ENCODE measurements around the gene PARP6.
A peak's percentile ranks its signal among the peaks of the same experiment; 100 is the strongest.

The PARP6 gene

DNA sequence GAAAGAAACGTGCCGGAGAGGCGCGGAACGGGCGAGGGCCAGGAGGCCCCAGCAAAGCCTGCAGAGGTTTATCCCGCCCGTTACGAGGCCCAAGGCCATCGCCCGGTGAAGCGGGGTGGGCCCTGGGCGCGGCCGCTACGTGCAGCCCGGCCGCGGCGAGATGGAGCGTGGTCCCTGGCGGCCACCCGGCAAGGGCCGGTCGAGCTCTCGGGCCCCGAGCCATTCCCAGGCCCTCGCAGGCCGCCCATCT lies 42.5 kb downstream of the PARP6 start:
- DNase-seq = no peak

DNA sequence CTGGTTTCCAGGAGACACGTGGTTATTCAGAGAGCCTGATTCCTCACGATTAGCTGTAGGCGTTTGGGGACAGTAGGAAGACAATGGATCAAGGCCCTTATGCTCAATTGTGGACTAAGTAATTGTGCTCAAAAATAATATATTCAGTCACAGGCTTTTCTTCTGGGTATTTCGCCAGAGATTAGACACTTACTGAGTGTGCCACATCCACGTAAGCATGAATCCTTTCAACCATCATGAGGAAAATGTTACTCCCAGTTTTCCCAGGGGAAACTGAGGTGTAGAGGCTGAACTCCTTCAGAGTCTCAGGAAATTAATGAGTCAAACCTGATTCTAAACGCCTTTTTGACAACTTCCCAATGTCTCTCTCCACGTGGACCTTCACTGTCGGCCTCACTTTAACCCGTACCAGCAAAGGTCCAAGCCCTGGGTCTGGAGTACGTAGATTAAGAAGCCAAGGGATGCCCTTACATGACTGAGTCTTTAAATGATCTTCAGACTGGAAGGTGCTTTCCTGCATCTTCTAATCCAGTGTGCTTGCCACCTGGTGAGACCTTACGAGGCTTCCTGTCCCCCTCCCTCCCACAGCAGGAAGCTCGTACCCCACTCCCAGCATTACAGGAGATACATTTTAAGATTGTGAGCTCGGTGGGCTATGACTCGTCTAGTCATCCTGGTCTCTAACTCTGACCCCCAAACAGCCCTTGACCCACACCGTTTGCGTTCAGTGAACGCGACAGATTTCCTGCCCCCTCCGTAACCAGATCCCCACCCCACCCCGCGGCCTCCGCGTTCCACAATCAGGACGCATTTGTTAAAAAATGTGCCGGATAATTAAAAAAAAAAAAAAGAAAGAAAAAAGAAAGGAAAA lies 43.0 kb downstream of the PARP6 start:
- DNase-seq = no peak

DNA sequence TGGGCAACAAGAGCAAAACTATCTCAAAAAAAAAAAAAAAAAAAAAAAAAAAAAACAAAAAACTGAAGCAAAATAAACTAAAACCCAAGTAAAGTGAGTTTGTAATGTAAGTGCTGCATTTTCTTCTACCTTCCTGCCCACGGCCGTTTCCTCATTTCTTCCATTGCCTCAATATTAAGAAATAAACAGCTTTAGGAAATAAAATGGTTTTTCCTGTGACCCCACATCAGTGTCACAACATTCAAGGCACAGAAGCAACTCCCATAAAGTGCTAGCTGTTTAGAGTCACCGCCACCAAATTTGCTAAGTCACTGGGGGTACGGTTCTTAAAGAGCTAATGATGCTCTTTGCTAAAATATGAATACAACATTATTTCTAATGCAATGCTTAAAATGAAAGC lies 44.6 kb downstream of the PARP6 start:
- DNase-seq = no peak

DNA sequence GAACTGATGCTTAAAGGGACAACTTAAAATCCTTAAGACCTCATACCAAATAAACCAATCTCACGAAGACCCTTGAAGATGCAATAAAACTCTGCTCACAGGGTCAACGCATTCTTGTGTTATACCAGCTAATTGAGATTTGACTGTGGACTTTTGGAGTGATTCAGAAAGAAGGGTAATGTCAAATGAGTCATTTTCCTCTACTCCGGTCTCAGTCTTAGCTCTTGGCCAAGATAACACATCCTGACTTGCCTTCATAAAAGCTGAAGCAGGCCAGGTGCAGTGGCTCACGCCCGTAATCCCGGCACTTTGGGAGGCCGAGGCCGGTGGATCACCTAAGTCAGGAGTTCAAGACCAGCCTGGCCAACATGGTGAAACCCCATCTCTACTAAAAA lies 45.2 kb downstream of the PARP6 start:
- DNase-seq = no peak

DNA sequence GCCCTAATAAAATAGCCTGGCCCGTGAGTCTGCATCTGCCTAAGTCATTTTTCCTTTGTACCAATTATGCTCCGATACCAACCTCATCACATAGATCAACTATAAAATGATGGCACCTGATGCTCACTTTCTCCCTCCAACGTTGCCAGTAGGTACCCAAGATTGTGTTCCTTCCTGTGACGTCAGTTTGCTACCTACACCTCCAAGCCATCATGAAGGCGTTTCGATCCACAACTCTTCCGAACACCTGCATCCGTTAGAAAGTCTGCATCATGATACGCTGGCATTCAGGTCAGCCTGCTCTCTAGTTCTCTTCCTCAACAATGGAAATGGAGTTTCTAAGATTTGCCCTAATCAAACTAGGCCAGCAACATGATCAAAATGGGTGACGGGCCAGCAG lies 49.1 kb downstream of the PARP6 start:
- DNase-seq = no peak

DNA sequence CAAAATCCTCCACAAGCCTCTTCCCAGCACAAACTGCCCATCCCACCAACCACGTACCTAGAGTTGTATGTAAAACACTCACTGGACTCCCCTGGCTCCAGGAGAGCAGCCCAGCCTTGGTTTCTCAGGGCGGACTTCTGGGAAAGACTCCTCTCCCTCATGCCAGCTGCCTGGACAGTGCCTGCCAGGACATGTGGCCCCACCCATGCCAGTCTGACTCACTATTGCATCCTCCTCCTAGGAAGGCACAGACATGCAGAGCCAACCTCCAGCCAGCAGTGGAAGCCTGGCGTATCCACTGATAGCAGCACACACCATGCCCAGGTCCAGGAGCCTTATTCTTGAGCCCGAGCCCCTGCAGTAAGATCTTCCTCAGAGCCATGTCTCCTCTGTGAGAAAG lies 50.0 kb downstream of the PARP6 start:
- no peak for DNase-seq

DNA sequence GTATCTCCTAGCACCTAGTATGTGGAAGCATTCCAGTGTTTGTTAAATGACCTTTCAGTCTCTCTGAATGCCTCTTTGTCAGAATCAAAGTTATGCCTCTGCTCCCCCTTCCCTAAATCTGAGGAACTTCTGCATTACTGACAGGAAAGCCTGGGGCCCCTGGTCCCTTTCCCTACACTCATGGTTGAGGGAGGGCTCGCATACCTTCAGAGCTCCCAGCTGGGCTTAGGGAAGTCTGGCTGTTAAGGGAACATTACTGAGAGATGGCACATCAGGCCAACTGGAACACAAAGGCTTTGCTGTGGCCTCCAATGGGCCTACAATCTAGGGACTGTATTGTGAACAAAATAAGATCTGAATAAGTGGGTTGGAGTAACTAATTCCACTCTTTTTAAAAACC lies 51.7 kb downstream of the PARP6 start:
- DNase-seq = no peak

DNA sequence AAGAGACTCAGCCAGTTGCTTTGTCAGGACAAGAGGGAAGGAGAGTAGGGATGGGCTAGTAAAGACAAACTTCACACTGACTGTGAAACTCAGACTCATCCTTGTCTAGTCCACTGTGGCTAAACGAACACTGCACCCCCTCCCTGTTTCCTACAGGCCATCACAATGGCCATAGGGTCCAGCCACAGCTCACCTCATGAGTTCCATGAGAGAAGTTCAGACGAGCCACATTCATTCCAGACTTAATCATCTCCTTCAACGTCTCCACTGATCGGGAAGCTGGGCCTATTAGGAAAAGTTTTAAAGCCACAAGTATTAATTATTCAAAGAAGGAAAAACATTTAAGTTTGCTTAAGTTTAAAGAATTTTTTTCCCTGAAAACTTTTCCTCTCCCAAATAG lies 55.1 kb downstream of the PARP6 start:
- no peak for DNase-seq

DNA sequence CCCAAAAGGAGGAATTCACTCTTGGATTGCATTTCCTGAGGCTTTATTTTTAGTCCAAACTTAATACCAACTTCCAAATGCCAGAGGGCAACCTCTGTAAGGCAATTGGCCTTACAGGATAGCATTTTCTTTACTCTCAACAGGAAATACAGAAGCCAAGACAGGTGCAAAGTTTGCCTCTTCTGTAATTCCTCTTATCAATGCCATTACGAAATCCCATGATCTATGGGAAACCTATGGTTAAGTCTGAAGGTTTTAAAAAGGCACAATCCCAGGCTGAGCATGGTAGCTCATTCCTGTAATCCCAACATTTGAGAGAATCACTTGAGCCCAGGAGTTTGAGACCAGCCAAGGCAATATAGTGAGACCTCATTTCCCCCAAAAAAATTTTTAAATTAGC lies 56.3 kb downstream of the PARP6 start:
- DNase-seq = no peak

DNA sequence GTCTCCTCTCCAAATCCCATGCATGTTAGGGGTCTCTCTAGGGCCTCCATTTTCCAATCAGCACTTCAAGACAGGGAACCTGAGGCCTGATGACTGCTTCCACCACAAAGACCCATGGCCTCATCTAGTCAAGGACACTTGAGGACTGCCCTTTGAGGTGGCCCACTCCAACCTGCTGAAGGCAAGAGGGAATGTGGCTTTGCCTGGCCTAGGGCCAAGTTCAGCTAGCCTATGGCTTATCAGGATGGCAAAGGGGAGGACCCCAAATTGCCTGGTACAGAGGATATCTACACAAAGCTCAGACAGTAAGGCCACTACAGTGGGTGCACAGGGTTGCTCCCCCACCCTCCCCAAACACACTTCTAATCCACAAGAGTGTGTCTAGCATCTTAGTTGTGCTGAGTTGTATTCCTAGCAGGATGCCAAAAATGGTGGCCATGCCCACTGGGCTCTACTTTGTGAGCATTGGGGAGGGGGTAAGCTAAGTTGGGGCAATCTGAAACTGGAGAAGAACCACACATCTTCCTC lies 64.7 kb downstream of the PARP6 start:
- DNase-seq = no peak

DNA sequence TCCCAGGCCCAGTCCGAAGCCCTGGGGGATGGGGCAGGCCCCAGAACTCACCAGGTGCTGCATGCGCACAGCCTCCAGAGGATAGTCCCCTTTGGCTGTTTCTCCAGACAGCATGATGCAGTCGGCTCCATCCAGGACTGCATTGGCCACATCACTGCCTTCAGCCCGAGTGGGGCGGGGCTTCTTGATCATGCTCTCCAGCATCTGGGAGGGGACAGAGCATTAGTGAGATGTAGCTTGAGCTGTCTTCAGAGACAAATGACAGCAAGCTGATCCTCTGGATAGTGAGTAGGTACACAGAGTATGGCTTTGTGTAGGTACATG lies 65.7 kb downstream of the PARP6 start:
- no peak for DNase-seq

DNA sequence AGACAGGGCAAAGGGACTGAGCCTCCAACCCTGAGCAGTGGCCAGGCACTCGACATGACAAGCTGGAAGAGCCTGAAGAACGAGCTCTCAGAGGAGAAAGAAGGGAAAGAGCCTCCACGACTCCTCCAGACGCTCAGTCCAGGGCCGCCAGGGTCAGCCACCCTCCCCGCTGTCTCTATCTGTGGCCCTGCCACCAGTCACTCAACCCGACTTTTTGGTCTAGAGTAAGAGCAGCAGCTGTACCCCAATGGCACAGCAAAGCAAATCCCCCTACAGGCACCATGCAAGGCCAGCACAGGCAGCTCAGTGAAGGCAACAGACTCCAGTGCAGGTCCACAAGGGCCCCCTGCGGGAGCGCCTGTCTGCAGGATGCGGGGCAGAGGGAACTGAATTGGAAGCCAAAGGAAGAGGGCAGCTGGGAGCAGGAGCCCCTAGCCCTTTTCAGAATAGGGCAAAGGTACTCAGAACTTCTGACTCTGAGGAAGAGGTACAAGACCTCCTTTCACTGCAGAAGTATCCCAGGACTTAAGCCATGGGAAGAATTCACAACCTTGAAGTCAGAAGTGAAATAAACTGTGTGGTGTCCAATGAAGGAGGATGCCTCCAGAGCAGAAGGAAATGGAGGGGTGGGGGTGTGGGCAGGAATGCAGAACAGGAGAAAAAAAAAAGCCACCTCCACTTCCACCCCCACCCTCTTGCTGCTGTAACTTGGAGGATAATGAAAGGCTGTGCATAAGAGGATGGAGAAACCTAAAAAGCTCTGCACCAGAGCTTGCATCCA lies 66.3 kb downstream of the PARP6 start:
- no peak for DNase-seq

DNA sequence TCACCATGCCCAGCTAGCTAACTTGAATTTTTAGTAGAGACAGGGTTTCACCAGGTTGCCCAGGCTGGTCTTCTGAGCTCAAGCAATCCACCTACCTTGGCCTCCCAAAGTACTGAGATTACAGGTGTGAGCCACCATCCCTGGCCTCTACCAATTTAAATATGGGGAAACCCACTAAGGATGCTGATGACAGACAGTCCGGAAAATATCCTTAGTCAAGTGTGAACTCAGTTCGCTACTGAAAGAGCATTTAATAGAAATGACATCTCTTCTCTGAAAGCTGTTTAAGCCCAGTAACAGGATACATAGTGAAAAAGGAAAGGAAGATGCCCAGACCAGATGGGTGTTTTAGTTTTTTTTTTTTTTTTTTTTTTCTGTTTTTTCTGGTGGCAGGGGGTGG lies 67.1 kb downstream of the PARP6 start:
- no peak for DNase-seq

DNA sequence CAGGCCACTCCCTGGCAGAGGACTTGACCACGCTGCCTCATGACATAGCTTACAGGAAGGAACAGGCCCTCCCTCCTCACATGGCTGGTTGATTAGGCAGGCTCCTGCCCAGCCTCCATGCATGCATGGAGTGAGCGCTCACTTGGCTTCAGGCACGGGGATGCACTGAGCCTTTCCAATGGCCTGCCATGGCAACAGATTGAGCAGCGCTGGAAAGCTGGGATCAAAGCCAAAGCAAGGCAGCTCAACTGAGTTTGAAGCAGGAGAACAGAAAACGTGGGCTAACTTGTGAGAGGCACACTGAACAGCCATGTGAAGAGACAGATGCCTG lies 68.9 kb downstream of the PARP6 start:
- peak; percentile 50 for DNase-seq

DNA sequence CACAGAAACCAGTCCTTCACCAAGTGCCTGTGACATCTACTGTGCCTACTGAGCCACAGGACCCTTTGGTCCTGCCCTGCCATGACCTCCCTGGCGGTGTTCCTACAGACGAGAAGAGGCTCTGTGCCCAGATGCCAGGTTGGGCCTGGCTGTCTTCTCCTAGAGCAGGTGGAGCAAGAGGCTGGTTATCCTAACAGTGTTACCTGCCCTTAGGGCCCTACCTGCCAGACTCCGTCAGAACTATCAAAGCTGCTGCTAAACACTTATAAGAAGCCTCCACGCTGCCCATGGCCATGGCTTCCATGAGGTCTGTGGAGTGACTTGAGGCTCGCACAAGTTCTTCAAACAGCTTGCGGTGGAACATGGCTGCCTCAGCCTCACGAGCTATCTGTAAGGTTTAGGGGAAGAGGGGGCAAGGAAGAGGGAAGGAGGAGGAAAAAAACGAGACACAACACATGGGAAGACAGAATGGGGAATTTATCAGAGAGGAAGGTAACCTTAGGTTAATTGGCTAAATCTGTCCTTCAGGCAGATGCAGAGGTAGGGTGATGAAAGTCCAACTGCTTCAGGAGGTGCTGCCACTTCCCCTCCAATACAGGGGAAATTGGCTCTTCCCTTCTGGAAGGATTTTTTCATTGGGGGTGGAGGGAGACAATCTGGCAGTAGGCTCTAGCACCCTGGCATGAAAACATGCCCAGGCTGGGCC lies 69.4 kb downstream of the PARP6 start:
- DNase-seq = no peak

DNA sequence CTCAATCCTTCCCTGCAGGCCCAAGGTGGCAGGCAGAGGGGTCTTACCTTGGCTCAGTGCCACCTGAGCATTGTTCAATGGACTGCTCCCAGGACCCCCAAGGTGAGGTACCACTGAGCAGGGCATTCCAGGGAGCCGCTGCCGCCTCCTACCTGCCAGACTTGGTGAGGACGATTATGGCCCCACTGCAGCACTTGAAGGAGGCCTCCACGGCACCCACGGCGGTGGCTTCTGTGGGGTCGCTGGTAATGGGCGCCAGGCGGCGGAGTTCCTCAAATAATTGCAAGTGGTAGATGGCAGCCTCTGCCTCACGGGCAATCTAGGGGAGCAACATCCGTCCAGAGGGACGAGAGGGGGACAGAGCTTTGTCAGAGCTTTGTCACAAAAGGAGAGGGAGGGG lies 70.1 kb downstream of the PARP6 start:
- DNase-seq = no peak

DNA sequence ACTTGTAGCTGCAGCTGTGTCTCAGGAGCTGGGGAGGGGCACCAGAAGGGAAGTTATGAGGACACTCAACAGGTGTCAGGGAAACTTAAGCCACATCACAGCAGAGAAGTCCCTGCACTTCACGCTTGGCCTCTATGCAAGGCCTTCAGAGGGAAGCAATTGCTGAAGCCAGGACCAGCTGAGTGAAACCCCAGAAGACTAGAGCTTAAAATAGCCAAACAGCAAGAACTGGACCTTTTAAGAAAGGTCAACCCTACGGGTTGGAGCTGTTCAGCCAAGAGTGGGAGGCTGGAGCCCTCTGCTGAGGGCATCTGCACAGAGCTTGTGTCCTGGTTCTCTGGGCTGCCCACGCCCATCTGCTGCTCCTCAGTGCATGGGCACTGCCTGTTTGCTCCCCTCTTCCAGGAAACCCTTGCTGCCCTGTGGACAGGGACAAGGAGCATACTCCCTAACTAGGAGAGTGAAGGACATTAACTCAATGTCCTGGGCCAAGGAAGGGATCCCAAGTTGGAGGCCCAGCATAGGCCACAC lies 70.9 kb downstream of the PARP6 start:
- no peak for DNase-seq

DNA sequence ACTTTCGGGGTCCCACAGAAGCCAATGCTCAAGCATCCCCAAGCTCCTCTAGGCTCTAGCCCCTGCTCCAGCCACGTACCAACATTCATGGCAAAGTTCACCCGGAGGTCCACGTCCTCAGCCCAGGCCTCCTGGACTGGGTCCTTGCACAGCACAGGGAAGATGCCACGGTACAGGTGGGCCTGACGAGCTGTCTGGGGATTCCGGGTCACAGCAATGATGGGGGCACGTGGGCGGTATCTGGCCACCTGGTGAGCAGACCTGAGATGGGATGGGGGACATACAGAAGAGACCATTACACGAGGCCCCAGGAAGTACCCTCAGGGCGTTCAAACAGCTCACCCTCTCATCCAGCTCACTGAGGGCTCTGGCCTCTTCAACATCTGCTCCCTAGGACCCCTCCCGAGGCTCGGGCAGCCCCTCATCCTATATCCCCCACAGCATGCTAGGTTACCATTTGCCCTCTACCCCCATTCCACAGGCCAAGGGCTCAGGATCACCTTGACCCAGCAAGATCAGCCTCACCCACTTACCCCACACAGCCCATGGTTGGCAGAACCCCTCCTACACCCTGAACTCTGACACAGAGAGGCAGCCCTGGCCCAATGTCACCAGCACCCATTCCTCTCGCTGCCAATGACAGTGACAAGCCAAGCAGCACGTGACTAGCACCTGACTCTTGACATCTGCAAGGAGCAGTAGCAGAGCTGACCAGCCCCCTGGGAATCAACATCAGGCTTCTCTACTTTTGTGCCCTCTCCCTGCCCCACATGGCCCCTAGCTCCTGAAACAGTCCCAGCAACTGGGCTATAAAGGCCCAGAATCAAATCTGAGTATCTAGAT lies 71.7 kb downstream of the PARP6 start:
- no peak for DNase-seq

DNA sequence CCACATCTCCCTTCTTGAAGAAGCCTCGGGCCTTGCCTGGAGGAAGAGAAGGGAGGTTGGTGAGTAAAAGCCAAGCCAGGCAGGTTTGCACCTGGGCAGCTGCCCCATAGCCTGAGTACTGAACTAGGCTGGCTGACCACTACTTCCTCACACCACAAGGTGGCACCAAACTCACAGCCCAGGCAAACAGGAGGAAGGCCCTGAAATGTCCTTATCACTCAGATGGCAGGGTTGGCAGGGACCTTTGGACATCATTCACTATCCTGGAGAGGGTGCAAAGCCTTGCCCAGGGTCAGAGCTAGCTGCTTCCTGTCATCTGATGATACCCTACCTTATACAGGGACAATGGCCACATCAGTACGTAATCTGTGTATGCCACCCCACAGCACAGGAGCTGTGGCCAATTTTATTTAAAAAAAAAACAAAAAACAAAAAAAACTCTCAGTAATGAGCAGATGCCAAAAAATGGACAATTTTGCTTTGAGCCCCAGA lies 72.6 kb downstream of the PARP6 start:
- no peak for DNase-seq

DNA sequence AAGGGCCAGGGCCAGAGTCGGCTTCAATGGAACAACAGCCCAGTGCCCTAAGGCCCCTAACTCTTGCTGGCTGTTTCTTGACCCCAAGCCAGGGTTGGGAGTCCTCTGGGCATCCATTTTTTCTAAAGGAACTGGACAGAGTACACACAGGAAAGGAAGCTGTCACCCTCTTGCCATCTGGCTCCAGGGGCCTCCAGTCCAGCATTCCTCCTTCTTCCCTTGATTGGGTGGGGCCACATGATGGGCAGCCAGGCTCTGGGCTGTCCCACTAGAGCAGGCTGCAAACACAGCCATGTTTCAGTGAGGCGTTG lies 73.2 kb downstream of the PARP6 start:
- no peak for DNase-seq

DNA sequence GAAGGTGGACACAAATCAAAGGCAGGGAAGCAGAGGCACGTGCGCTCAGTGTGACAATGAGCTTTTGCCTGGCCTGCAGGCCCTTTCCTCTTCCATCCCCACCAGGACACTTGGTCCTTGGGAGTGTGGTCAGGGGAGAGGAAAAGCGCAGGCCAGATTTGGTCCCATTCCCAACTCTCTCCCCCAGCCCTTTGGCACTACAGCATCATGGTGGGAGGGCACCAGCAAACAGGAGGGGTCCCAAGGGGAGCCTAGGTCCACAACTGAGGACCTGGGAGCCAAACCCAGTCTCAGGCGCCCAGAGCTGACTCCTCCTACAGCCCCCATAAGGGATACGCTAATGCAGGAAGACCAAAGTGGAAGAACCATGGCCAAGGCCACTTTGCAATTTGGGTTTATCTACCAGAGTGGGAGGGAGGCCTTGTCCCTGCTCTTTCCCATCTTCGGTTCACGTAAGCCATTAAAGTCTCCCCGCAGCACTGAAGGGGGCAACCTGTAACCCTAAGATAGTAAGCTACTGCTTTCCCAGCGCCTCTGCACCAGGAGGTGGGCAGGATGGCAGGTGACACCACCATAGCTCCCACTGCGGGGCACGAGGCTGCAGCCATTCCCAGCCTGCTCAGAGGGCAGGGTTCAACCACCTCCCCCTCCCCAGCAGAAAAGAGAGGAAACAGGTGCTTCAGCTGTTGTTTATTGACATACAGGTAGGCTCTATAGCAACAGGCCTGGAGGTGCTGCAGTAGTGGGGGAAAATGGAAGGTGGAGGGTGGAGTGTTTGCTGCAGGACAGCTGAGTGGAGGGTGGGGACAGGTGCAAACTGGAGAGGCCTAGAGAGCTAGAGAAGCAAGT lies 73.8 kb downstream of the PARP6 start:
- peak; percentile 27 for DNase-seq
